Central memory CD8-positive, alpha-beta T cell (primary cell): ENCODE measurements around the gene ING5.
A peak's percentile ranks its signal among the peaks of the same experiment; 100 is the strongest.
"Not testable (repeated sequence)": the region's sequence is repeated elsewhere in the genome, so short reads cannot be mapped to it uniquely, and the experiment has no call there.

ENCODE experiments used
- ATAC-seq: fragments of 150-1000 bp; cut with Tn5 transposase; replicated peaks from 2 replicates; pipeline ENCODE4 v1.10.0; 2022; ENCODE audit warnings: mild to moderate bottlenecking, moderate FRiP score, moderate number of reproducible peaks; ENCODE audit not compliant: poor library complexity, severe bottlenecking; ENCODE audit errors: extremely low read depth
- DNase-seq, 2 donors: peaks; one replicate each; pipeline ENCODE4 v3.0.0; 2021; ENCODE audit warnings: low spot score in 2 of 2
- H3K27ac Mint-ChIP-seq: one replicate; pipeline ENCODE4 v1.8.0; 2022; ENCODE audit warnings: low read depth, mild to moderate bottlenecking, moderate library complexity, mixed read lengths
- H3K27me3 Mint-ChIP-seq: one replicate; pipeline ENCODE4 v1.8.0; 2022; ENCODE audit warnings: mixed read lengths
- H3K36me3 Mint-ChIP-seq: one replicate; pipeline ENCODE4 v1.8.0; 2022; ENCODE audit warnings: mild to moderate bottlenecking, moderate library complexity, mixed read lengths; ENCODE audit not compliant: insufficient read depth
- H3K4me1 Mint-ChIP-seq: one replicate; pipeline ENCODE4 v1.8.0; 2022; ENCODE audit warnings: mixed read lengths
- H3K4me3 Mint-ChIP-seq: one replicate; pipeline ENCODE4 v1.8.0; 2022; ENCODE audit warnings: mild to moderate bottlenecking, moderate library complexity, mixed read lengths
- H3K9me3 Mint-ChIP-seq: one replicate; pipeline ENCODE4 v1.8.0; 2022; ENCODE audit warnings: mixed read lengths

The ING5 gene

GRCh38 chr2:241726459-241726858 is 24.6 kb downstream of the ING5 start:
- no peak for ATAC-seq
- no peak for DNase-seq
- H3K27me3 Mint-ChIP-seq: no peaks in the 10 kb centered on the region

DNA sequence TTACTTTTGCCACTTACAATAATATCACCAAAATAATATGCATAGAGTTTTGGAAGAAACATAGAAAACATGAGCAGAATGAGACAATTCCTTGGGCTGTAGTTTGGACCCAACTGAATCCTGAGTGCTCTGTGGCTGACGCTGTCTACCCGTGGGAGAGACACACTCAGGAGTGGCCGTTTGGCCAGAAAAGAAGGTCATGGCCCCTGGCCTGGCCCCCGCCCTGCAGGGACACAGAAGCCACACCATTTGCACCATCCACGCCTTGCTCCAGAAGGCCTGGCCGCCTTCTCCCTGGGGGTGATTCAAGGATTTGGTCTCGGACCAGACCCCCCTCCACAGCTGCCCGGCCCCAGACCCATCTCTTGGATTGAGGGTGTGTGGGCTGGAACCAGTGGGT is 26.2 kb downstream of the ING5 start:
- Mint-ChIP-seq H3K36me3 (peaks cover 5% of the 10 kb centered on the region), H3K27ac (no peak overlapping the region), H3K9me3 (no peaks in the 10 kb centered on the region), H3K27me3 (no peaks in the 10 kb centered on the region), H3K4me1 (peaks cover 16% of the 10 kb centered on the region), H3K4me3 (no peak overlapping the region)
- ATAC-seq: no peak
- no peak for DNase-seq

More at GRCh38 chr2:241726459-241726858, 24.6 kb downstream of the ING5 start:
- Mint-ChIP-seq H3K27ac (no peak overlapping the region), H3K4me1 (peaks cover 11% of the 10 kb centered on the region), H3K9me3 (no peaks in the 10 kb centered on the region), H3K4me3 (no peak overlapping the region), H3K36me3 (peaks cover 5% of the 10 kb centered on the region)

DNA sequence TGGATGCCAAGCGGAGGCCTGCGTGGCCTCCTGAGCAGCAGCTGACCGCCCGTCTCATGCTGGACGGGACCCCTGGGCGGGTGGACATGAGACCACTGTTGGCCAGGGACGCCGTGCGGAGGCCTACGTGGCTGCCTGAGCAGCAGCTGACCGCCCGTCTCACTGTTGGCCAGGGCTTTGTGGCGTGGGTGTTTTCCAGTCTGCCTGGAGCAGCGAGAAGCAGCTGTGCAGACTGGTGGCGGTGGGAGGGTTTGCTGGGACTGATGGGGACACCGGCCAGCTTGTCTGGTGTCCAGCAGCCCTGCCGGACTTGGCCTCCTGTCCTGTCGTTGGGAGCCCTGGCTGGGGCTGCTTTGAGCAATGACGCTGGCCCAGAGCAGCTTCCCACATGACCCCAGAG is 26.8 kb downstream of the ING5 start:
- peaks cover 16% of the 10 kb centered on the region for H3K4me1 Mint-ChIP-seq
- DNase-seq (no peak), ATAC-seq (no peak)
- H3K27ac Mint-ChIP-seq: no peak overlapping the region
- H3K36me3 Mint-ChIP-seq: peaks cover 5% of the 10 kb centered on the region
- no peak overlapping the region for H3K4me3 Mint-ChIP-seq
- H3K9me3 Mint-ChIP-seq: no peaks in the 10 kb centered on the region
- H3K27me3 Mint-ChIP-seq: no peaks in the 10 kb centered on the region

DNA sequence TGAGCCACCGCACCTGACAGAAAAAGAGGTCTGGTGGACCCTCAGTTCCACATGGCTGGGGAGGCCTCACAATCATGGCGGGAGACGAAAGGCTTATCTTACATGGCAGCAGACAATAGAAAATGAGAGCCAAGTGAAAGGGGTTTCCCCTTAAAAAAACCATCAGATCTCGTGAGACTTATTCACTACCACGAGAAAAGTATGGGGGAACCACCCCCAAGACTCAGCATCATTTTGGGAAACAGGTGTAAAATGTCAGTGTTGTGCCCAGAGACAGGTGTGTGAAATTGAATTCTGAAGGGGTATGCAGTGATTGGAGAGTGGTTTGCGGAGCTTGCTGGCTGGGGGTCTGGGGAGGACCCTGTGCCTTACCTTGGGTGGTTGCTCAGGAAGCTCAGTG is 28.0 kb downstream of the ING5 start:
- H3K27ac Mint-ChIP-seq: no peak overlapping the region
- no peak for ATAC-seq
- peaks cover 3% of the 10 kb centered on the region for H3K36me3 Mint-ChIP-seq
- H3K9me3 Mint-ChIP-seq: no peaks in the 10 kb centered on the region
- no peak for DNase-seq
- no peaks in the 10 kb centered on the region for H3K27me3 Mint-ChIP-seq
- peaks cover 16% of the 10 kb centered on the region for H3K4me1 Mint-ChIP-seq
- no peak overlapping the region for H3K4me3 Mint-ChIP-seq

- no peaks in the 10 kb centered on the region for H3K27me3 Mint-ChIP-seq
- H3K4me1 Mint-ChIP-seq: peaks cover 16% of the 10 kb centered on the region
- H3K4me3 Mint-ChIP-seq: no peak overlapping the region
- H3K27ac Mint-ChIP-seq: no peak overlapping the region
- peaks cover 6% of the 10 kb centered on the region for H3K36me3 Mint-ChIP-seq
- no peaks in the 10 kb centered on the region for H3K9me3 Mint-ChIP-seq
- ATAC-seq (no peak), DNase-seq (no peak)
Observed at GRCh38 chr2:241730671-241731293, 28.9 kb downstream of the ING5 start.

- H3K27me3 Mint-ChIP-seq, ATAC-seq, H3K36me3 Mint-ChIP-seq, H3K9me3 Mint-ChIP-seq, H3K27ac Mint-ChIP-seq: not testable (repeated sequence)
- Mint-ChIP-seq H3K4me3 (peak overlapping the region; percentile 71), H3K4me1 (peaks cover 20% of the 10 kb centered on the region)
- DNase-seq: peak in 1 of 2 donors; percentile 50
Observed at GRCh38 chr2:241732513-241733186, 30.8 kb downstream of the ING5 start.

DNA sequence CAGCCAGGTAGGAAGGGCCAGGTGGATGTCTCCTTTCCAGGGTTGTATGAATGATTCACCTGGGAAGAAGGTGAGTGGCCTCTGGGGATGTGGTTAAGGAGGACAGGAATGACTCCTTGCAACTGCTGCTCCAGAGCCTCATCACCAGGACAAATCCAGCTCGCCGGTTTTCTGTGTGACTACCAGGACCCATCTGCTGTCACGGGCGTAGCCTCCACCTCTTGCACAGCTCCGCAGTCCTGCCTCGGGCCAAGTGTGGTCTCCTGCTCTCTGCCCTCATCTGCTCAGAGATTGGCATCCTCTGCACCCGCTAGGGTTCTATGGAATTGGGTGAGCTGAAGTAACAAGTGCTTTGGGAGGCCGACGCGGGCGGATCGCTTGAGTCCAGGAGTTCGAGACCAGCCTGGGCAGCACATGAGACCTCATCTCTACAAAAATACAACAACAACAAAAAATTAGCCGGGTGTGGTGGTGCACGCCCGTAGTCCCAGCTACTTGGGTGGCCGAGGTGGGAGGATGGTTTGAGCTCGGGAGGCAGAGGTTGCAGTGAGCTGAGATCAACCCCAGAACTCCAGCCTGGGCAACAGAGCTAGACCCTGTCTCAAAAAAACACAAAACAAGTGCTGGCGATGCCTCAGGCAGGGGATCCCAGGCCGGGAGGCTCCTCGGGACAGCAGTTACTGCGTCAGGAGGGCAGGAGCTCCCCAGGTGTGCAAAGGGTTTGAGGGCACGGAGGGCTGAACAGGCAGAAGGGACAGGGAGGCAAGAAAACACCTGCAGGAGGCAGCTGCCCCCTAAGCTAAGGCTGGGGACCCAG is 31.8 kb downstream of the ING5 start:
- Mint-ChIP-seq H3K27ac (peak overlapping the region; percentile 64), H3K4me3 (peak overlapping the region; percentile 71), H3K27me3 (no peaks in the 10 kb centered on the region), H3K4me1 (peaks cover 25% of the 10 kb centered on the region), H3K9me3 (no peaks in the 10 kb centered on the region), H3K36me3 (peaks cover 10% of the 10 kb centered on the region)
- no peak for DNase-seq
- no peak for ATAC-seq

DNA sequence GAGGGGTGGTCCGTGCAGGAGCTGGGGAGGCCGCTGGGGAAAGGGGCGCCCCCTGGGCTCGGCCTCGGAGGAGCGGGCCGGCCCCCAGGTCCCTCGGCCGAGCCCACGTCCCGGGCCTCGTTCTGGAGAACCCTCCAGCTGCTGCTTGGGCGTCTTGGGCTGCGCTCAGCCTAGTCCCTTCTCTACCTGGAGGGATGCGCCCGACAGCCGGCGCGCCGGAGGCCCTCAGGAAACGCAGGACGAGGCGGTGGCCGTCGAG is 32.3 kb downstream of the ING5 start:
- no peak for ATAC-seq
- H3K27me3 Mint-ChIP-seq: no peaks in the 10 kb centered on the region
- peaks cover 26% of the 10 kb centered on the region for H3K4me1 Mint-ChIP-seq
- peak in 1 of 2 donors; percentile 27 for DNase-seq
- peak overlapping the region; percentile 64 for H3K27ac Mint-ChIP-seq
- peak overlapping the region; percentile 71 for H3K4me3 Mint-ChIP-seq
- peaks cover 10% of the 10 kb centered on the region for H3K36me3 Mint-ChIP-seq
- no peaks in the 10 kb centered on the region for H3K9me3 Mint-ChIP-seq

- Mint-ChIP-seq H3K9me3 (no peaks in the 10 kb centered on the region), H3K27ac (peak within 1 kb of the TSS; percentile 64), H3K4me3 (peak within 1 kb of the TSS; percentile 71), H3K4me1 (peaks cover 28% of the 10 kb centered on the region), H3K27me3 (no peaks in the 10 kb centered on the region), H3K36me3 (peaks cover 10% of the 10 kb centered on the region)
- DNase-seq (peak; percentile 84 to 90), ATAC-seq (peak; percentile 87)
Observed at GRCh38 chr2:241734467-241735208, 32.8 kb downstream of the ING5 start, which contains the start of gene D2HGDH. TSS of gene D2HGDH (plus strand) at chr2:241734630. CDS start at chr2:241735225, 595 bp downstream.

DNA sequence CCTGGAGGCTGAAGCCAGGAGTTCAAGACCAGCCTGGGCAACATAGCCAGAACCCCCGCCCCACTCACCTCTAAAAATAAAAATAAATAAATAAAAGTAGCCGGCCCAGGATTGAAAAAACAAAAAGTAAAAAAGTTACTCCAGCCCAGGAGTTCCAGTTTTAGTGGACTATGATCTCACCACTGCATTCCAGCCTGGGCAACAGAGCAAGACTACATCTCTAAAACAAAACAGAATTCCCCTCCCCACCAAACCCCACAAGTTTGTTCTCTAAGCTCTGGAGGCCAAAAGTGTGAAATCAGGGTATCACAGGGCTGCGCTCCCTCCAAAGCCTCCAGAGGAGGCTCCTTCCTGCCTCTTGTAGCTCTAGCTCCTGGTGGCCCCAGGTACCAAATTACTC is 34.3 kb downstream of the ING5 start:
- Mint-ChIP-seq H3K27me3 (no peaks in the 10 kb centered on the region), H3K36me3 (peaks cover 7% of the 10 kb centered on the region), H3K4me3 (peak overlapping the region; percentile 71), H3K27ac (no peak overlapping the region), H3K9me3 (no peaks in the 10 kb centered on the region), H3K4me1 (peaks cover 28% of the 10 kb centered on the region)
- no peak for ATAC-seq
- DNase-seq: no peak

GRCh38 chr2:241738040-241738686 is 36.3 kb downstream of the ING5 start:
- H3K4me3 Mint-ChIP-seq: no peak overlapping the region
- DNase-seq: no peak
- no peak for ATAC-seq
- no peaks in the 10 kb centered on the region for H3K9me3 Mint-ChIP-seq
- peak overlapping the region; percentile 32 for H3K27ac Mint-ChIP-seq
- H3K36me3 Mint-ChIP-seq: peaks cover 8% of the 10 kb centered on the region
- peaks cover 30% of the 10 kb centered on the region for H3K4me1 Mint-ChIP-seq
- H3K27me3 Mint-ChIP-seq: no peaks in the 10 kb centered on the region

DNA sequence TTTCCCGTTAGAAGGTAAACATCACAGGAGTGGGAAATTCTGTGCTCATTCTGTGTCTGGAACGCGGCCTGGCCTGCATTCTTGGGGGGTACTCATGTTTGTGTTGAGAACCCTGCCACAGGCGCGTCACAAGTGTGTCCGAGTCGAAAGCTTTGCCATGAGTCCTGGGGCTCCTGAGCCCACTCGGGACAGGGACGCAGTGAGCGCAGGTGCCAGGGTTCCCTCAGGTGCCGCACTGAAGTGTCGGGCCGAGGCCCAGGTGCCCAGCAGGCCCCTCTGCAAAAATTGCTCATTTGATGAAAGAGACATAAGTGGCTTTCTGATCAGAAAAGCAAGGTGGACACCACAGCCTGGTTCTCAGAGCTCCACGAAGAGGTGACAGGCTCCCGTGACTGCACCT is 37.3 kb downstream of the ING5 start:
- DNase-seq (no peak), ATAC-seq (no peak)
- Mint-ChIP-seq H3K4me1 (peaks cover 30% of the 10 kb centered on the region), H3K36me3 (peaks cover 8% of the 10 kb centered on the region), H3K4me3 (no peak overlapping the region), H3K27ac (no peak overlapping the region), H3K27me3 (no peaks in the 10 kb centered on the region), H3K9me3 (no peaks in the 10 kb centered on the region)
